HG03442 (cell line): ENCODE measurements around the gene KMT2D.

Experiments
- ATAC-seq: cut with Tn5 transposase; IDR thresholded peaks from one replicate; pipeline ENCODE4 v1.9.1; 2021; ENCODE audit warnings: mild to moderate bottlenecking, moderate library complexity; ENCODE audit not compliant: unreplicated experiment

Gene KMT2D

GRCh38 chr12:49052451-49053208 lies 8.0 kb downstream of the KMT2D start:
- no peak for ATAC-seq

GRCh38 chr12:49051777-49052438 lies 8.7 kb downstream of the KMT2D start:
- no peak for ATAC-seq

GRCh38 chr12:49051373-49051764 lies 9.2 kb downstream of the KMT2D start:
- no peak for ATAC-seq

- ATAC-seq, result no peak
These were observed 9.9 kb downstream of the KMT2D start for GRCh38 chr12:49050507-49051372.

- no peak for ATAC-seq
These were observed 10.9 kb downstream of the KMT2D start for GRCh38 chr12:49049566-49050224.

DNA sequence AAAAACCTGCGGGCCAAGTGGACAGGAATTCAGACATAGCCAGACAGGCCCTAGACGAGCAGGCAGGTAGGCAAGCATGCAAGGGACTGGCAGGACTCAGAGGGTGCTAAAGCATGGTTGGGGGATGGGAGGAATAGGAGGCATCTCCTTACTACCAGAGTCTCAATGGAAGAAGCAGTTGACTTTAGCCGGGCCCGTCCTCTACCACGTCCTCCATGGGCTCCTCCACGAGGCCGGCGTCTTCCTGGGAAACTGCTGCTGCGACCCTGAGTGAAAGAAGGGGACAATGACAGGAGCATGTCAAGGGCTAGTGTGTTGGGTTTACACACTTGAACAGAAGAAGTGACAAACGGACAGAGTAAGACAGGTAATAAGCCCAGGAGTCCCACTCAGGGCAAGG lies 11.6 kb downstream of the KMT2D start:
- ATAC-seq, result no peak

GRCh38 chr12:49046129-49046895 lies 14.3 kb downstream of the KMT2D start:
- ATAC-seq, result no peak

- ATAC-seq, result no peak
These were observed 15.9 kb downstream of the KMT2D start for GRCh38 chr12:49044660-49045059.

- ATAC-seq, result no peak
These were observed 16.7 kb downstream of the KMT2D start for GRCh38 chr12:49043856-49044258.

DNA sequence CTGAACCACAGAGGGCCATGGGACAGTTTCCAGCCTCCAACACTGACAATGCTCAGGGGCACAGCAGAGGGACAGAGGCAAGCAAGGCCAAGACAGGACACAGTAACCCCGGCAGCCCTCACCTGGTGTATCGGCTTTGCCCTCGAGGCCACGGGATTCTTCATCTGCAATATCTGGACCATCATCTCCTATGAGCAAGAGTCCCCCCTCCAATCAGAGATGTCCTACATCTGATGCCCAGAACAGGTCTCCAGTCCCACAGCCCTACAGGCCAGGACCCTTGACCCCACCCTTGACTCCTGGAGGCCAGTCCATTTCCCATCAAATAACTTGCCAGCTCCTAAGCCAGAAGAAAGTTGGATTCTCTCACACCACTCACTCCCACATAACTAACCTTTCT lies 17.4 kb downstream of the KMT2D start:
- no peak for ATAC-seq

GRCh38 chr12:49041881-49042484 lies 18.6 kb downstream of the KMT2D start:
- ATAC-seq, result no peak

DNA sequence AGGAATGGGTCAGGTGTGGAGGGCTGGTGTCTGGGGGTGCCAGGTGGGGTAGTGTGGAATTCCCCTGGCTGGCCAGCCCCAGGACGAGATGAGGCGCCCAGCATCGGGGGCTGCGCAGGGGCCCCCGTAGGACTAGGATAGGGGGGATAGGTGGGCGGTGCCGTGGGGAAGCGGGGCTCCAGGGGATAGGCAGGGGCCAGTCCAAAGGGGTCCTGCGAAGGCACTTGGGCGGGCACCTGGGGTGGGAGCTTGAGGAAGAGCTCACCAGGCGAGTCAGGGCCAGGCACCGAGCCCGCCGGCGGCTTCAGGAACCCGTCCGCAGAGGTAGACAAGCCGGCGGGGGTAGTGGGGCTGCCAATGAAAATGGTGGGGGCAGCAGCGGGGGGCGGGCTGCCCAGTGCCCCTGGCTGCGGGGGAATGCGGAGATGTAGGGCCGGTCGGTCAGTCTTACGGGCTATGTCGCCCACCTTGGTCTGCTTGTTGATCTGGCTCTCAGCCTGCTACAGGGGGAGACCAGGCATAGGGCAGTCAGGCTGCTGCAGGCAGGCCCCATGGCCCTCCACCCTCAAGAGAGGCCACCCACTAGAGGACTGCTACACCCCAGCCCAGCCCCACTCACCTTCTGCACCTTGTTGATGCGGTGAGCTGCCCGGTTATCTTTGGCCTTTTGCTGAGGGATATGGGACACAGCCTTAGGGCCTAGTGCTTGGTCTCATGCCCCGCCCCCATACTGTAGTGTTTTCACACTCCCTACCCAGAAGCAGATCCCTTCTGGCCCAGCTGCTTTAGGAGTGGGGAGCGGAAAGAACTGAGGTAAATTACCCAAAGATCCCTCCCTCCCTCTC lies 19.3 kb downstream of the KMT2D start:
- ATAC-seq, result no peak

DNA sequence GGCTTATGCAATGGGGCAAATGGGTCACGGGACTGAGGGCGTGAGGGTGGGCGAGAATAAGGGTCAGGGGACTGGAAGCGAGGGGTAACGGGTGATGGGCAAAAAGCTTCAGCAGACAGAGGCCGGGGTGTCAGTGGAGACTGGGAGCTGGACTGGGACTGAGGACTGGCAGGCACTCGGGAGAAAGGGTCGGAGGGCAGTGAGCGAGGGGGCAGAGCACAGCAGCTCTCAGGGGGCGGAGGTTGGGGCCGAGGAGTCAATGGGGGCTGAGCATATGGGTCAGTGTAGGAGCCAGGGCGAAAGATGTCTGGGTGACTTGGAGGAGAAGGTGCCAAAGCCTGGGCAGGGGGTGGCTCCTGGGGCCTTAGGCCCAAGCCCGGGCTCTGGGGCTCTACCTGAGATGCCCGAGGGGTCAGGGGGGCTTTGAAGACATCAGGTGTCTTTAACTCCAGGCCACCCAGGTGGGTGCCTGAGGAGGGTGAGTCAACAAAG lies 20.2 kb downstream of the KMT2D start:
- no peak for ATAC-seq

- no peak for ATAC-seq
These were observed 20.9 kb downstream of the KMT2D start for GRCh38 chr12:49039421-49040363.

DNA sequence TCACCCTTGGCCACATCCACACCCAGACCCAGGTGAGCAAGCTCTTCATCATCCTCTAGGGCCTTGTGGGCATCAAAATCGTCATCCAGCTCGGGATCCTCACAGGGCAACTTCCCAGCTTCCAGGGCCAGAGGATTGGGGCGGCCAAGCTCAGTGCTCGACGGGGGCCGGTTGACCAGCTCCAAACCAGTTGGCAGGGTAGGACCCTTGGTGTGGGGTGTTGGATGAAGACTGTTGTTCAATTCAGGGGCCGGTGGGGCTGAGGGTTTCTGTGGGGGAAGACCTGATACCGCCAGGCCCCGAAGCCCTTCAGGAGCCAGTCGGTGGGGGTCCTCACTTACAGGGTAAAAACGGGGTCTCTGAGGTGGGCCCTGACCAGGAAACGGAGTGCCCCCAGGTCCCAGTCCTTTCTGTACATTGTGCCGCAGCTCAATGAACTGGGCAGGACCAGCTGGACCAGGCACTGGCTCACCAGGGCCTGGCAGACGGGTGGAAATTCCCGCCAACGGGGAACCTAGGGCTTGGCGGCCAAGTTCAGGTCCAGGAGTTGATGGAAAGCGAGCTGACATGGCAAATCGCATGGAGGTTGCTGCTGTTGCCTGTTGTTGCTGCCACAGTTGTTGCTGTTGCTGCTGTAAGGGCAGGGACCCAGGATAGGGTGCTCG lies 22.2 kb downstream of the KMT2D start:
- no peak for ATAC-seq

- ATAC-seq, result no peak
These were observed 22.7 kb downstream of the KMT2D start for GRCh38 chr12:49037947-49038237.

- no peak for ATAC-seq
These were observed 23.3 kb downstream of the KMT2D start for GRCh38 chr12:49037111-49037946.
